Type B pancreatic cell (in vitro differentiated cells): Measurements from ENCODE around the gene FRMD4A. TPM values are rescaled to one million over a fixed set of nuclear protein-coding genes. Genes with fewer than 3 reads are reported as not detected.

Experiments
- DNase-seq: peaks from one replicate; pipeline ENCODE4 v3.0.0; 2021; ENCODE audit warnings: mixed read lengths; ENCODE audit not compliant: unreplicated experiment; ENCODE audit errors: extremely low spot score
- H3K27ac Mint-ChIP-seq: 2 replicates; pipeline ENCODE4 v1.8.0; 2021; ENCODE audit warnings: mild to moderate bottlenecking, mixed read lengths
- H3K27me3 Mint-ChIP-seq: 2 replicates; pipeline ENCODE4 v1.8.0; 2021; ENCODE audit warnings: mixed read lengths
- H3K36me3 Mint-ChIP-seq: 2 replicates; pipeline ENCODE4 v1.8.0; 2021; ENCODE audit warnings: mixed read lengths
- H3K4me1 Mint-ChIP-seq: one replicate; pipeline ENCODE4 v1.8.0; 2021; ENCODE audit warnings: mixed read lengths; ENCODE audit not compliant: unreplicated experiment
- H3K4me3 Mint-ChIP-seq: 2 replicates; pipeline ENCODE4 v1.8.0; 2021; ENCODE audit warnings: mild to moderate bottlenecking, mixed read lengths
- H3K9me3 Mint-ChIP-seq: 2 replicates; pipeline ENCODE4 v1.8.0; 2021; ENCODE audit warnings: mixed read lengths
- total RNA-seq: library from RNA; stranded (reverse); gene quantifications from 2 replicates; pipeline ENCODE4 v1.2.1, GENCODE V29; 2021; ENCODE audit warnings: low replicate concordance
- TF ChIP-seq, protein P1 (sequence below): fragments of 200-600 bp; sonication (generic); conservative IDR thresholded peaks from 2 replicates; pipeline ENCODE4 v1.5.0; 2021; ENCODE audit warnings: antibody characterized with exemption, mild to moderate bottlenecking

Gene FRMD4A
- total RNA-seq, 1 donor from 2014 or later, result 88.9 TPM

DNA sequence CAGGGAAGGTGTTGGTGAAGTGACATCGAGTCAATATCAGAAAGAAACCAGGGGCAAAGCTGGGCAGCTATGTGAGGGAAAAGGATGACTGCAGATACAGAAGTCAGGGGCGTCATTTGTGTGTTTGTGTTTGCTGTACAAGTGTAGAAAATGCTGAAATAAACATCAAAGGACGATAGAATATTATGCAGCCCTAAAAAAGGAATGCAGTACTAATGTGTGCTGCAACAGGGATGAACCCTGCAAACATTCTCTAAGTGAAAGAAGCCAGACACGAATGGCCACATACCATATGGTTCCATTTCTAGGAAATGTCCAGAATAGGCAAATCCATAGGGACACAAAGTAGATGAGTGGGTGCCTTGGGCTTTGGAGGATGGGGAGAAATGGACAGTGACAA is 610.0 kb downstream of the FRMD4A start:
- Mint-ChIP-seq H3K9me3 (no peaks in the 10 kb centered on the region), H3K27ac (no peak overlapping the region), H3K4me1 (peaks cover 51% of the 10 kb centered on the region), H3K36me3 (peaks cover 14% of the 10 kb centered on the region), H3K4me3 (no peak overlapping the region), H3K27me3 (no peaks in the 10 kb centered on the region)
- TF ChIP-seq, protein P1, sequence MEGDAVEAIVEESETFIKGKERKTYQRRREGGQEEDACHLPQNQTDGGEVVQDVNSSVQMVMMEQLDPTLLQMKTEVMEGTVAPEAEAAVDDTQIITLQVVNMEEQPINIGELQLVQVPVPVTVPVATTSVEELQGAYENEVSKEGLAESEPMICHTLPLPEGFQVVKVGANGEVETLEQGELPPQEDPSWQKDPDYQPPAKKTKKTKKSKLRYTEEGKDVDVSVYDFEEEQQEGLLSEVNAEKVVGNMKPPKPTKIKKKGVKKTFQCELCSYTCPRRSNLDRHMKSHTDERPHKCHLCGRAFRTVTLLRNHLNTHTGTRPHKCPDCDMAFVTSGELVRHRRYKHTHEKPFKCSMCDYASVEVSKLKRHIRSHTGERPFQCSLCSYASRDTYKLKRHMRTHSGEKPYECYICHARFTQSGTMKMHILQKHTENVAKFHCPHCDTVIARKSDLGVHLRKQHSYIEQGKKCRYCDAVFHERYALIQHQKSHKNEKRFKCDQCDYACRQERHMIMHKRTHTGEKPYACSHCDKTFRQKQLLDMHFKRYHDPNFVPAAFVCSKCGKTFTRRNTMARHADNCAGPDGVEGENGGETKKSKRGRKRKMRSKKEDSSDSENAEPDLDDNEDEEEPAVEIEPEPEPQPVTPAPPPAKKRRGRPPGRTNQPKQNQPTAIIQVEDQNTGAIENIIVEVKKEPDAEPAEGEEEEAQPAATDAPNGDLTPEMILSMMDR, result no peak
- DNase-seq, result no peak

DNA sequence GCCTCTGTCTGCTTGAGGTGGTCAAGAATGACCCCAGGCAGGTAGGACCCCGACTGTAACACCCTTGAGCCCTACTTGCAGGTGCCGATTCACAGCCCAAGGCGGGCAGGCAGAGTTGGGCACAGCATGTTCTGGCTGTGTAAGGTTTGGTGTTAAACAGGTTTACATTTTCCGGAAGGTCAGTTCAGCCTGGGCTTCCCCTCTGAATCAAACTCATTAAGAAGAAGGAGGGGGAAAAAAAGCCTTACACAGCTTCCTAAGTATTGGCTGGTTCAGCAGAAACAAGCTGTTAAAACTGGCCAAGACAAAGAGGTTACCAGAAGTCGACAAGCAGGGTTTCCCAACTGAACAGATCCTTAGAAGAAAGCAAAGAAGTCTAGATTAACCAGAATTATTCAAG is 611.3 kb downstream of the FRMD4A start:
- no peaks in the 10 kb centered on the region for H3K27me3 Mint-ChIP-seq
- H3K9me3 Mint-ChIP-seq, result no peaks in the 10 kb centered on the region
- no peak for DNase-seq
- no peak overlapping the region for H3K27ac Mint-ChIP-seq
- no peak overlapping the region for H3K4me3 Mint-ChIP-seq
- TF ChIP-seq, protein P1, result no peak
- peaks cover 50% of the 10 kb centered on the region for H3K4me1 Mint-ChIP-seq
- peaks cover 14% of the 10 kb centered on the region for H3K36me3 Mint-ChIP-seq

DNA sequence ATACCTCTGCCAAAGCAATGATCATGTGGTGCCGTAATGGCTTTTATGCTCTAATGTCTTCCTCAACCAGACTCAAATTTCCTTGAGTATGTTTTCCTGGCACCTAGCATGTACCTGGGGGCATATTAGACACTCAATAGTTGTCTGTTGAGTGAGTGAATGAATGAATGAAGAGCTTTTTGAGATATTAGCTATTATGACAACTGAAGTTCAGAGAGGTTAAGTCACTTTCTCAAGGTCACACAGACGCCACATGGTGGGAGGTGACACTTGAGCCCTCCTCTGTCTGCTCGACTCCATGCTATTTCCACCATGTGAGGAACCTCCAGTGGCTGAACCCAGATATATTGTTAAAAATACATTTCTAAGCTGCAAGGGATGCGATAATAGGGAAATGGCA is 611.9 kb downstream of the FRMD4A start:
- Mint-ChIP-seq H3K27me3 (no peaks in the 10 kb centered on the region), H3K4me3 (peak overlapping the region; percentile 29), H3K27ac (no peak overlapping the region), H3K36me3 (peaks cover 14% of the 10 kb centered on the region), H3K4me1 (peaks cover 45% of the 10 kb centered on the region), H3K9me3 (no peaks in the 10 kb centered on the region)
- DNase-seq, result no peak
- TF ChIP-seq, protein P1, result no peak

DNA sequence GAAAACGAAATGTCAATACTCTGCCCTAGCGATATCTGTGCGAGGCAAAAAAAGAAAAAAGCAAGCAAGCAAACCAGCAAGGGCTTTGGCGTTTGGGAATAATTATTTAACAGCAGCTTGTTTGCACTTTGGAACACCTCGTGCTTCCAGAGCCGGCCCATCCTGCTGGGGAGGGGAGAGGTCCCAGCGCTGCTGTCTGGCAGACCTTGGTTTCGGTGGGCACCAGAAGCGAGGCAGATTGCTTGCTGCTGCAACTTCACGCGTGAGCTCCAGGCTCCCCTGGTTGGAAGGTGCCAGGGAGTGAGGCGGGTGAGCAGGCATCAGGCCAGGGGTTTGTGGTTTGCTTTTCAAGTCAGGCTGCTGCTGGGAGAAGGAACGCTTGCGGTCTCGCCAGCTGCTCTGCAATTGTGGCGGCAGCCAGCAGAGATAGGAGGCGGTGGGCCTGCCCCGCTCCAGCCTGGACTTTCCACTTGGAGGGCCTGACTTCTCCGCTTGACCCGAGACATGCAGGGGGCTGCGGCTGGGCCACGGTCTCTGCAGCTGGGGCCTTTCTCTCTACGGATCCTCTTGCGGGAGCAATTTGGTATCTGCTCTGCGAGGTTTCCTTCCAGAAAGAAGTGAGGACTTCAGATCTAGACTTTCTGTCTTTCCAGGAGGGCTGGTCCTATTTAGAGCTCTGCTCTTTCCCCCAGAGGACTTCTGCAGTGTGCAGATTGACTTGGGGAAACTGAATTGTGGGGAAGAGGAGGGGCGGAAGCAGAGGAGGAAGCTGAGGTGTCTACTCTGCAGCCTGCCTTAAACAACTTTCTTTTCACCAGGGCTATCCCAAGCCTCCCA is 612.6 kb downstream of the FRMD4A start:
- TF ChIP-seq, protein P1, result no peak
- H3K27ac Mint-ChIP-seq, result peak overlapping the region; percentile 65
- no peak for DNase-seq
- H3K4me1 Mint-ChIP-seq, result peaks cover 44% of the 10 kb centered on the region
- H3K4me3 Mint-ChIP-seq, result peak overlapping the region; percentile 74
- no peaks in the 10 kb centered on the region for H3K27me3 Mint-ChIP-seq
- H3K9me3 Mint-ChIP-seq, result no peaks in the 10 kb centered on the region
- H3K36me3 Mint-ChIP-seq, result peaks cover 14% of the 10 kb centered on the region

DNA sequence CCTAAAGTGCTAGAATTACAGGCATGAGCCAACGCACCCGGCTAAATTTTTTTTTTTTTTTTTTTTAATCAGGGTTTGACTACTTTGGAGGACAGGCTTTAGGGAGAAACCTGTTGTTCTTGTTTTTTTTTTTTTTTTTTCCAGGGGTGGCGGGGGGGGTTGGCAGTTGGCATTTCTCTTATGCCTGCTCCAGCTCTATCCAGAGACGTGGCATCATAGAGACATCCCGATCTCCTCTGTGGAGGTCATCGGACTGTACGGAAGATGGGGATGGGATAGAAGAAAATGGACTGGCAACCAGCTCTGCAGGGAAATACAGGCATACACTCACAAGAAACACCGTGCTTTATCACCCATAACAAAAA is 613.2 kb downstream of the FRMD4A start:
- H3K36me3 Mint-ChIP-seq, result peaks cover 15% of the 10 kb centered on the region
- peaks cover 50% of the 10 kb centered on the region for H3K4me1 Mint-ChIP-seq
- DNase-seq, result no peak
- peak overlapping the region; percentile 74 for H3K4me3 Mint-ChIP-seq
- no peaks in the 10 kb centered on the region for H3K27me3 Mint-ChIP-seq
- H3K9me3 Mint-ChIP-seq, result no peaks in the 10 kb centered on the region
- TF ChIP-seq, protein P1, result no peak
- H3K27ac Mint-ChIP-seq, result peak overlapping the region; percentile 65
